NCI-H2196 treated with DMSO at 0.1 percent for 48 hours (cell line): ENCODE measurements around the gene MTREX.

Source experiments
- DNase-seq: peaks from one replicate; lab custom pipeline; 2025; ENCODE audit not compliant: unreplicated experiment; lab: John Stamatoyannopoulos, UW

The MTREX gene

GRCh38 chr5:55324815-55325418 lies 17.1 kb downstream of the MTREX start:
- DNase-seq = no peak

GRCh38 chr5:55325621-55326020 lies 17.8 kb downstream of the MTREX start:
- no peak for DNase-seq

- no peak for DNase-seq
Observed at GRCh38 chr5:55327281-55327680, 19.5 kb downstream of the MTREX start.

DNA sequence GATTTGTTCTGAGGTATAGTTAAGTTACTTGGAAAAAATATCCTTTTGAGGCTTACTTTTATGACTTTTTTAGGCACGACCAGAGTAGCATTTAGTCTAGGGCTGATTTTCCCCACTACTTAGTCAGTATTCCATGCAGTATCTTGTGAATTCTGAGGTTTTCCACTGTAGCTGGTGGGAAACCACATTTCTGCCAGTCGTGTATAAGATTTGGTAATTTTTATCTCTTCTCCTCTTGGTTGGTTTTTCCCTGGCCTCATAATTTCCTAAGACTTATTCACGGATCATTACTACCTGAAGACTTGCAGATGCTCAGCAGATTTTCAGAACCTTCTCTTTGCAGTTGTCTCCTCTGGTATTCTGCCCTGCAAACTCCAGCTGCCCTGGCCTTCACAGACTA lies 23.5 kb downstream of the MTREX start:
- DNase-seq = no peak

DNA sequence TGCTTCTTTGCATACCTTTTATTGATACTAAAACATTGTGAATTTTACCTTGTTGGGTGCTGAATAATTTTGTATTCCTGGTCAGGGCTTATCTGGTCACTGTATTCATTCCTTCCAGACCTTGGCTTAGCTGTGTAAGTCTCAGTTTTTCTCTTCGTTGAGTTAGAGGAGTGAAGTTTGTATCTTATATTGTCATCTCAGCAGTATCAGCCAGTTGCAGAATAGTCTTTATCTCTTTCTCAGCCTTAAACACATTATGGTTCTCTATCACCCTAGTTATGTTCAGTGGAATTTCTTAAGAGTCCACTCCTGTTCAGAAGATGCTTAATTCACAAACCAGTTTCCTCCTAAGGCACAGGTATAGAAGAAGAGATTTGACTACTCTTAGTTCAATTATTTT lies 25.2 kb downstream of the MTREX start:
- no peak for DNase-seq

DNA sequence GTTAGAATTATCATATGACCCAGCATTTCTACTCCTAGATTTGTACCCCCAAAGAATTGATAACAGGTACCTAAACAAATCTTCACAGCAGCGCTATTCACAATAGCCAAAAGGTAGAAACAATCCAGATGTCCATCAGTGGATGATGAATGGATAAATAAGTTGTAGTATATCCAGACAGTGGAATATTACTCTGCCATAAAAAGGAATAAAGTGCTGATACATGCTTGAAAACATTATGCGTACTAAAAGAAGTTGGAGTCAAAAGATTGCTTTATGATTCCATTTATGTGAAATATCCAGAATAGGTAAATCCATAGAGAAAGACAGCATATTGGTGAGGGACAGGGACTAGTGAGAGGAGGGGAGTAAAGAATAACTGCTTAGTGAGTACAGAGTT lies 26.0 kb downstream of the MTREX start:
- DNase-seq = no peak

GRCh38 chr5:55338092-55338613 lies 30.4 kb downstream of the MTREX start:
- no peak for DNase-seq

GRCh38 chr5:55338810-55339243 lies 31.0 kb downstream of the MTREX start:
- no peak for DNase-seq

DNA sequence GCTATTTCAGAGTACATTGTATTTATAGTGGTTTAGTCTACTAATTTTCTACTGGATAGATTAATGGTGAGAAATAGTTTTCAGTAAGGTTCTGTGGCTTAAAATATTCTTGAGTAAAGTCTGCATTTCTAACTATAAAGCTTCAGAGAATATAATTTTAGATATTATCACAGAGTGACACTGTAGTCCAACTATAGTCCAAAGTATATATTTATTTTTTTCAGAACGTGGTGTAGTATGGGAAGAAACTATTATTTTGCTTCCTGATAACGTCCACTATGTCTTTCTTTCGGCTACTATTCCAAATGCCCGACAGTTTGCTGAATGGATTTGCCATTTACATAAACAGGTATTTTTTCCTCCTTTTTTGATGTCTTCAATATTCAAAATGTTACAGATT lies 35.3 kb downstream of the MTREX start:
- DNase-seq = no peak

GRCh38 chr5:55343609-55344008 lies 35.8 kb downstream of the MTREX start:
- DNase-seq = no peak

GRCh38 chr5:55344392-55344992 lies 36.7 kb downstream of the MTREX start:
- DNase-seq = no peak

GRCh38 chr5:55345327-55345726 lies 37.5 kb downstream of the MTREX start:
- no peak for DNase-seq

GRCh38 chr5:55347786-55348185 lies 40.0 kb downstream of the MTREX start:
- DNase-seq = no peak

DNA sequence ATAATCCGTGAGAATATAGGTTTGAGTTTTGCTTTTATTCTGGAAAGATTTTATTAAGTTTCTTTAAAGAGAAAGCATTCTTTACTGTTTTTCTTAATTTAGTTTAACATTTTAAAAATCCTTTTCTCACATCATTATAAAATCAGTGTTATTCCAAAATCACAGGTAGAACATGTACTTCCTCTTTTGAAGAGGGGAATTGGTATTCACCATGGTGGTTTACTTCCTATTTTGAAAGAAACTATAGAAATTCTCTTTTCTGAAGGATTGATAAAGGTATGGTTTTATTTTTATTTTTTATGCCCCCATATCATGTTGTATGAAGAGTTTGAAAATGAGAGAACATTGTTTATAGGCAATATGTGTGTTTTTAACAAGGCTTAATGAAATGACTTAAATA lies 43.0 kb downstream of the MTREX start:
- DNase-seq = no peak

- DNase-seq = no peak
Observed at GRCh38 chr5:55356896-55357295, 49.1 kb downstream of the MTREX start.

- no peak for DNase-seq
Observed at GRCh38 chr5:55360190-55360589, 52.4 kb downstream of the MTREX start.

- no peak for DNase-seq
Observed at GRCh38 chr5:55363856-55364255, 56.1 kb downstream of the MTREX start.

DNA sequence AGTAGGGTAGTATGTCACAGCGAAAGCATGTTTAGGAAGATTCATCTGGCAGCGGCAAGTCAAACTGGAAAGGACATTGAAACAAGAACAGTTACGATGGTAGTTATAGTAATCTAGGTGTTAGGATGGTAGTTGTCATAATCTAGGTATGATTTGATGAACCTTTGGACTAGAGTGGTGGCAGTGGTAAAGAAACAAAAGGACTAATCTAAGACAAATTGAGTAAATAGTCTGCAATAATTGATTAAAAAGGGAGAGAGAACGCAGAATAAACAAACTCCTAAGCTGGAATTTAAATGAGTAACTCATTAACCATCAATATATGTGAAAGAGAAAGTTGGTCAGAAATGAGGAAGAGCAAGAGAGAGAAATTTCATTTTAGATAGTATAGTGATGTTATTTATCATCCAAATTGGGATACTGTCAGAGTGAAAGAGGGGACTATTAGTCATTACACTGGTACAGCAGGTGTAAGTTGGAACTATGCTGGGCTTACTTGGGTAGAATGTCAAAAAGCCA lies 56.8 kb downstream of the MTREX start:
- DNase-seq = no peak

DNA sequence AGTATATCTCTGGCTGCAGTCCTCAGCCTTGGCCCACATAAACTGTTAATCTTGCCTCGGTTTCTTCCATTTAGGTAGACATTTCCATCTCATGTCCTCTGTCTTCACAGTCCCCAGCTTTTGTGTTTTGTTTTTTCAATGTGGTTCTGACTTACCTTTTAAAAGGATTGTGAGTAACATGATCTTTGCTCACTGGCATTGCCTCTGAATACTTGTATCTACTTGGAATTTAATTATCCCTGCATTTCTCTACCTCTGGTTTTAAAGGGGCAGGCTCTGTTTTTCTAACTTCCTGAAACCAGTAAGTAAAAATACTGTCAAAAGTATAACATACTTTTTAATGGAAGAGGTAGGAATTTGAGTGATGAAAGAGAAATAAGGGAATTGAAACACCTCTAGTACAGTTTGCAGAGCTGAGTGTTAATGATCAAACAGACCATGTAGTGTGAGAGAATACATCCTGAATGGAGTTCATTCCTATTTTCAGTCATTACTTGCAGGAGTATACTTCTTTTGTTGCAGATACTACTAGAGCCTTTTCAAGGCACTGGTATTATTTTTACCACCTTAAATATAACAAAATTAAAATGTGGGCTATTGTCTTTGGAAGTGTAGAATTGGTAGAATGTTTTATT lies 62.6 kb downstream of the MTREX start:
- DNase-seq = no peak

DNA sequence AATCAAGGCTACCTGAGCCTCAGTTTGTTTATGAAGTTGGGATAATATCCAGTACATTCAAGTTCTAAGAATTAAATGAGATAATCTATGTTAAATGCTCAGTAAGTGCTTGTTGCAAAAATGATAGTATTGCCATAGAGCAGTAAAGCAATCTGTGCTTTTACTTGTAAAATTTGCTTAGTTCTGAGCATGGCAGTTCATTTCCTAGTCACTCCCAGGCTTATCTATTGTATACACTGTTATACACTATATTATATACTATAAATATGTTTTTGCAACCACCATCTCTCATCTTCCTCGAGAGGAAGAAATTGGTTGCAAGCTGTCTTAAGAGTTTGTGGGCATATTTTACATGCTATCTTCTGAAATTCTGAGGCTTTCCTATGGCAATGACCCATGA lies 63.4 kb downstream of the MTREX start:
- no peak for DNase-seq

DNA sequence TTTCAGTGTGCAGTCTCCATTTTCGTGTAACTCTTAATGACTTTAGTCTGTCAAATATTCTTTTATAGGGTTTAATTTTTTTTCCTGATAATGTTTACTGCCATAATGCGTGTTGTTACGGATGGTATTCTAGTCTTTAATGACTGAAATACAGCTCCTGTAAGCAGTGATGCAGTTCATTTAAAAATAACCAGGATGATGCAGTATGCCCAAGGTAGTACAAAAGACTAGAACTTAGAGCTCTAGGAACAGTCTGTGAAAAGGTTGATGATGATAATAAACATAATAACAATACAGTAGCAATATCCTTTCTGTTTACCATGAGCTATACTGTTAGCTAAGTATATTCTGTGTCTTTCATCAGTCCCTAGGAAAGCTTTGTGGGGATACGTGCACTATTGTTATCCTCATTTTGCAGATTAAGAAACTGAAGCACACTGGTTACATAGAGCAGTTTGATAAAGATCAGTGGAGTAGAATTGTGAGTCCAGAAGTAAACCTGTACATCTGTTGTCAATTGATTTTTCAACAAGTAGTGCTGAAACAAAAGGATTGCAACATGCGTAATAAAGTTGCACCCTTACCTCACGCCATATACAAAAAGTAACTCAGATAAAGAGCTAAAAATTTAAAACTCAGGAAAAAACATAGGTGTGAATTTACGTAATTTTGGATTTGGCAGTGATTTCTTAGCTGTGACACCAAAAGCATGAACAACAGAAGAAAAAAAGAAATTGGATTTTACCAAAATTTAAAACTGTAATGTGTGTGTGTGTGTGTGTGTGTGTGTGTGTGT lies 64.5 kb downstream of the MTREX start:
- DNase-seq = no peak
